Daoy (cell line): ENCODE data around the gene NFIA. TPM values are rescaled to one million over a fixed set of nuclear protein-coding genes. Genes with fewer than 3 reads are reported as not detected.
A peak's percentile ranks its signal among the peaks of the same experiment; 100 is the strongest.

ENCODE experiments used
- DNase-seq: peaks from one replicate; pipeline ENCODE4 v3.0.0-alpha.2; 2015; ENCODE audit warnings: low read depth
- total RNA-seq: library from RNA; depleted of rRNA; stranded (reverse); fragments of >200 nt; shearing (Covaris generic); gene quantifications from 2 replicates; pipeline ENCODE4 v1.2.3, GENCODE V29; 2014

The NFIA gene
- total RNA-seq, 1 experiment from 2014 or later = 5.0 TPM

DNA sequence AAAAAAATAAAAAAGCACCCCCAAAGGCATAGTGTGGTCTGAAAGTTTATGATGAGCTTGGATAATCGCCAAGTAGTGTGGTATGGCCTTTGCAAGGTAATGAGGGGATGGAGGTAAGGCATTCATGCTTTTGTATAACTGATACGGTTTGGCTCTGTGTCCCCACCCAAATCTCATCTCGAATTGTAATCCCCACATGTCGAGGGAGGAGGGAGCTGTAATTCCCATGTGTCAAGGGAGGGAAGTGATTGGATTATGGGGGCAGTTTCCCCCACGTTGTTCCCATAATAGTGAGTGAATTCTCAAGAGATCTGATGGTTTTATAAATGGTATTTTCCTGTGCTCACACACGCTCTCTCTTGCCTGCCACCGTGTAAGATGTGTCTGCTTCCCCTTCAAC lies 215.5 kb downstream of the NFIA start:
- DNase-seq = no peak

DNA sequence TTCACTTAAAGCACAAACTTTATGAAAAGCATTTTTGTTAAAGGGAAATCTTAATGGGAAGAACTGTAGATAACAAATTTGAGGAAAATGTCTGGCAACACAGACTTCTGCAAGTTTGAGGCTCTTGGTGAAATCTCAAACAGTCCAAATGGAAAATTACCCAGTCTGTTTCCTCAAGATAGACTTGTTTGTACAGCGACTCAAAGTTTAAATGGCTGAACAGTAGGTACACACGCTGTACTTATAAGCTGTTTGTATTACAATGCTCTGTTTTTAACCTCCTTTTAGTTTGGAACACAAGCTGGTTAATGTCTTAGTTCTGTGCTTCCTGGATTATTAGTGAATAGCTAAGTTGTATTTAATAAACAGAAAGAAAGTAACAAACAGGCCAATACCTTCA lies 217.1 kb downstream of the NFIA start:
- no peak for DNase-seq

DNA sequence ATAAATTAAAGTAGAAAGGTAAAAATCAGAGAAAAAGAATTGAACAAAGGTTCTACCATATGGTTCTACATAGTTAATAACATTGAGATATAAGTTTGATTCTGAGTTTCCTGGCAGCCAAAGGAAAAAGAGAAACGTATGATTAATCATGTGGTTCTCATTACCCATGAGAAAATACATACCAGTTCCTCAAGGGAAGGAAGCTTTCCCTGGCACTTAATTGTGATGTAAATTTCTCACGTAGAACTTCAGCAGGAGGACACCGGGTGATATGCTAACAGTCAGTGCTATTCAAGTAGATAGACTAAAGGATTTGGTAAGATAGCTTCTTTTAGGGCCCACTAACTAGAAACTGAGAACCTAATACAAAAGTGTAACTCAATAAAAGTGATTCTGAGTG lies 218.5 kb downstream of the NFIA start:
- DNase-seq = no peak

DNA sequence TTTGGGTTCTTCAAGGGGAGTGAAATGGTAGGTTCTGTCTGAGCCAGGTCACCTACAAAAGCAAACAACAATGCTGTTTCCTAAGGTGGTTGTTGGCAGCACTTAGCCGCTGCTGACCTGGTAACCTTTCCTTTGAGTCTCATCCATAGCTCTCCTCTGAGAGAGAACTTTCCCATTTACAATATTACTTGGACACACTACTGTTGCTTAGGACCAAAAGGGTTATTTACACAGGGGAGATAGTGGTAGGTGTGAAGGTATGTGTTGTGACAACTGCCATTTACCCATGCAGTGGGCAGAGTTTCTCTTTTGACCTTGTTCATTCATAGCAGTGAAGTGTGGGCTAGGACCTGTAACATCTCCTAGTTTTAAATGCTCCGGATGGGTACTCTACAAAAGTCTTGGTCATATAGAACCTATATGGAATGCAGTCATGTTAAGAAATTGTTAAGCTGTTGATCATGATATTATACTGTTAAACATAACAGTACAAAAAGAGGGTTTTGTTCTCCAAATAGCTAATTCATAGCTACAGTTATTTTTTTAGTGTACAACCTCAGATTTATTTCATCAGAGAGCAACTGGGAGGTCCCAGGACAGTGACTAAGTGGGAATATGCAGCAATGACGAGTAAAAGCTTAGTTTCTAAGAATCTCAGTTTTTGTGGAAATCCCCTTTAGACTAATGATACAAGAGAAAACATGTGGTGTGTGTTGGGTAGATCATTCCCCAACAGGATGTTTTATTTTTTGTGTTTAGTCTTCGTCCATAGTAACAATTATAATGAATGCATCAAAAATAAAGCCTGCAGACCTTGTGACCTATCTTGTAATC lies 219.7 kb downstream of the NFIA start:
- peak; percentile 13 for DNase-seq

DNA sequence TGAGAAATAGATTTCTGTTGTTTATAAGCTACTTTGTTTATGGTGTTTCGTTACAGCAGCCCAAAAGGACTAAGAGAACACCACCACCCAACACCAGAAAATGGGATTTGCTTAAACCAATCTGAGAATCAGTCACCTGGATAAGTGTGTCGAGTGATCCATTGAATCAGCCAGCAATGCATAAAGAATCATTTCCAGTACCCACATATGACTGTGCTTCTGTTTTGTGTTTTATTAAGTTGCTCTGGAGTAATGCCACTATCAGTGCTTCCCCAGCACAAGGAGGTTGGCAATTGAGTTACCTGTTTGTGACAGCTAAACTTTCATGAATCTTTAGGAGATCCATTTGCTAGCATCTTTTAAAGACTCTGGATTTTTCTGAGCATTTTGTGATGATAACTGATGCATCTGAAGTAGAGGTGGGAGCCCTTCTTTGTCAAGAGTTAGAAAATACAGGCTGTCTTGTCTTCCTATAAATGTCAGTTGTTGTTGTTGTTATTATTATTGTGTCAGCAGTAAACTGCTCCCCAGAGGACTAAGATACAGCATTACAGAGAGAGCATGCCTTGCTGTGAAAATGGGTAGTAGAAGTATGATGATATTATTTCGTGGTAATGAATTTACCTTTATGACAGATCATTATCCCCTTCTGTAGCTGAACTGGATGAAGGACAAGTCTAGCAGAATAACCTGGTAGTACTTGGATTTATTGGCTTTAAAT lies 225.2 kb downstream of the NFIA start:
- no peak for DNase-seq

DNA sequence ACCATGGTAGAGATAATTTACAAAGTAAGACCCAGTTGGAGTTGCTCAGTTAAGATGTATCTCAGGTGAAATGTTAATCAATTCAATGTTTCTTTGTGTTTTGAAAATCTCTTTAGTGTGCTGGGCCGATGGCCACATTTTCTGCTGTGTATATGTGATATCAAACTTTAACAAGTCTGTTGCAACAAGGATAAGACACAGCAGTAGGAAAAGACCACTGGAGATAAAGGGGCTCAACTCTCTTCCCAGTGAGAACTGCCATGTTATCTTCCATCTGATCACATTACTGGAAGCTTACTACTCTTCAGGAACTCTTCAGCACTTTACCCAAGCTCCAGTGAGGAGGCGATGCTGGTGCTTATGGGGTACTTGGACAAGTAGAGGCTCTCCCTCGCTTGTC lies 227.7 kb downstream of the NFIA start:
- DNase-seq = no peak

DNA sequence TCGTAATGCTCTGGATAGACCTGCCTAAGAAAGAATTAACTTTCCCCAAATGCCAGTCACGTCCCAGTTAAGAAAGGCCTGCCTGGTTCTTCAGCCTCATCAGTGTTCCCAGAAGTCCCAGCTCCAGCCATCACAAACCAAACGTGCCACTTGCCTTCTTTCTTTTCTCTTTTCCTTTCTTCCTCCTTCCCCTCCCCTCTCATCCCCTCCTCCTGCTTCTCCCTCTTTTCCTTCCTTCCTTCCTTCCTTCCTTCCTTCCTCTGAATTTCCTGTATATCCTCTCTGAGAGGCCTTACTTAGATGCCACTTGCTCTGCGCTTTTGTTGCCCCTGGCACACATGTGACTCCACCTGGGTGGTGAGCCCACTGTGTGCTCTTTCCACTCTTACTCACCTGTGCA lies 228.2 kb downstream of the NFIA start:
- no peak for DNase-seq

DNA sequence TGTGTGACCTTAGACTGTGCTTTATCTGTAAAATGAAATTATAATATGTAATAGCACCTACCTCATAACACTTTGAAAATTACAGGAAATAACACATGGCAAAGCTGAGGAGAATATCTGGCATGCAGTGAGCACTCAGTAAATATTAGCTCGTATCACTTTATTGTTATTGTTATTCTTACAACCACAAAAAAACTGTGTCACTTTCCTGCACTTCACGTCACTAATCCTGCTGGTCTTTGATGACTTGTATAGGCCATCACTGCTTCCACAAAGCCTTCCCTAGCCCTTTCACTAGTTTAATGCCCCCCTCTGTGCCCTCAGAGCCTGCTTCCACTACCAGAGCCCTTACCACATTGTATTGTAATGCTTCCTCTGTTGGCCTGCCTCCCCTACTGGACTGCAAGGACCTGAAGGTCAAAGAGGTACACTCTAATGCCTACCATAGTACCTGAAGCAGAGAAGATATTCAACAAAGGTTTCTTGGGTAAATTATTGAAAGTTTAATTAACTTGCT lies 231.6 kb downstream of the NFIA start:
- no peak for DNase-seq

DNA sequence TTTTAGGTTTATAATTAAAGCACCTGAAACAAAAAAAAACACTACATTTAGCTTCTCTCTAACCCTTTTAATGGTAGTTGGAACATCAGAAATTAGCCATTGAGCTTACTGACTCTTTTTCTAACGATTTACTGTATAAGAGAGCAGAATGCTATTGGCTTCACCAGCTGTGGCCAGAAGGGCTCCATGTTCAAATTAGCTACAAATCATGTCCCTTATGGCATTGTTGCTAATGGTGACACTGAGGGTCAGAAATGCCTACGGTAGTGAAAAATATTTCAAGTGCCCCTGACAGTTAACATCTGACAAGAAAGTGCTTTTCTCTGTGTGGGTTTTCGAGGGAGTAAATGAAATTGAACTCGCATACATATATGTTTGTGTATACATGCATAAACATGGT lies 232.7 kb downstream of the NFIA start:
- no peak for DNase-seq

DNA sequence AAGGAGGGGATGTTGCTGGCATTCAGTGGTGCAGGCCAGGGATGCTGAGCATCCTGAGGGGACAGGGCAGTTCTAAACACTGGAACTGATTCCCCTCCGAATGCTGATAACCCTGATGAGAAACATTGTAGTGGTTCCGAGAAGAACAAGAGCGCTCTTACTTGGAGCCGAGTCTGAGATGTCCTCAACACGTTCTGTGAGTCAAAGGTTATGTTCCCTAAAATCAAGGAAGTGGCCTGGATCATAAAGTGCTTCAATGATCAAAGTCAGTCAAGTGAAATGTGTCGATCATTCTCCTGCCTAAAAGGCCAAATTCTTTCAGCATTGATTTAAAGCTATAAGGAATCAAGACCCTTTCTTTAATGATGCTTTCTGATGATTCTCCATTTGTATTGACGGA lies 234.1 kb downstream of the NFIA start:
- no peak for DNase-seq

DNA sequence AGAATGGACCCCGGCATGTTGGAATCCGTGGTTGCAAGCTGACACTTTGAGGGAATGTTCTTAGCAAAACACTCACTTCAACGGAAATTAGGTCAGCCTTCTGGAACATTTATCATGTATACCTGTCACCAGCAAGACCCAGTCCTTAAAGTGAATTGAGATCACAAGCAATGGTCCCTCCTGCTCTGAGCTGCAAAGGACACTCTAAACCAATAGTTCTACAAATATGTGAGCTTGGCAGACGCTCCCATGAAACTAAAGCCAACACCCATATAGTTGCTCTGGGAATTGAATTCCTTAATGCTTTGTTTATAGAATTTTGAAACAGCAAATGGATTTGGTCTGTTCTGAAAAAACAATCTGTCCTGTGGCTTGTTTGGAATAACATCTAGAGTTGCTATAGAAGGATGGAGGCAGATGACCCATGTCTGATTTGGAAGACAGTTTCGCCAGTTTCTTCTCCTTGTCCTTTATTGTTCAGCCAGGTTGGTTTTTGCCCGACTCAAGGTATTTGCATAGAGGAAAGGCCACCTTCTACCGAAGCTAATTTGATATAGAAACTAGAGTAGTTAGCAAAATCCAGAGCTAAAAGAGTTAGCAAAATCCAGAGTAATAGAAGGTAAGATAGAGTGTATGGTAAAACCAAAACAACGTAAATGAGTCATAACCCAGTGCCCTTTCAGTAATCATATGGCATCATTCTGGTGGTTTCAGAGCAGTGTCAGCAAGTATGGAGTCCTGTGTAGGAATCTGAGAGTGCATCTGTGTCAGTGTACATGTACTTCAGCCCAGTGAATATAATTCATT lies 236.2 kb downstream of the NFIA start:
- peak; percentile 71 for DNase-seq

DNA sequence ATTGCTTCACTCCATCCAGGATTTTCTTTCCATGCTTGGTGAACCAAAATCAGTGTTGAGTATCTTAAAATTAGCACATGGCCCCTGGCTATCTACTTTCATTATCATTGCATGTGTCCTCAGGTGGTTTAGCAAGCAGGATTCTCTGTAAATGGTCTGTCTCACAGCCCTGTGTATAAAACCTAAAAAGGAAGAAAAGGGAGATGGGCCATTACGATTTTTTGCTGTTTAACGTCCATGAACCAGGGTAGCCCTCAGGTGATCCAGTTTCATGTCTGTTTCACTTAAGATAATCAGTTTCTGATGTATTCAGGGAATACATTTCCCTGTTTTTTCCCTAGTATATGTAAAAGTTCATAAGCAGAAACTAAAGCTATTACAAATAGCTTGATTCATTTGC lies 238.2 kb downstream of the NFIA start:
- no peak for DNase-seq

DNA sequence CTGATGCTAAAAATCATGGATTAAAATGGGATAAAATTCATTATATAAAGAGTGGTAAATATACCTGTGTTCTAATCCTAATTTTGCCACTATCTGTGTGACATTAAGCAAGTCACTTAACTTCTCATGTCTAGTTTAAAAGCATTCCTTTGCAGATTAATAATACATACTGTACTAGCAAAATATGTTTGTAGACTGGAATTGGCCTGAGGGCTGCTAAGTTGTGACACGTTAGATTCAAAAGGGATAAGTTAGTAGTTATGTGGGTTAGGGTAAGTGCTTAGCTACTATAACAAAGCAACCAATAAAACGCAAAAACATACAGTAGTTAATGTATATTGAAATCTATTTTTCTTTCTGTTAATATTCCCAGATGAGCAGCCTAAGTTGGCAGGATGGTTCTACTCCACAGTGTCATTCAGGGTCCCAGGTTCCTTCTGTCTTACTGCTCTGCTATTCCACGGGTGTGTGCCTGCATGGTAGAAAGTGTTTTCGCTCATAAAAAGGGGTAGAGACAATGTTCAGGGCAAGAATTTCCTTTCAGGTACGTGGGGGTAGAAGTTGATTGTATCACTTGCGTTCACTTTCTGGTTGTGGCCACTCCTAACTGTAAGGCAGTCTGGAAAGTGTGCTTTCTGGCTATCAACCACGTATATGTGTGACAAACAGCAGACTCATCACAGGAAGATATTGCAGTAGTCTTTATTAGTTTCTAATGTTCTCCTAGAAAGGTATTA lies 239.8 kb downstream of the NFIA start:
- no peak for DNase-seq

DNA sequence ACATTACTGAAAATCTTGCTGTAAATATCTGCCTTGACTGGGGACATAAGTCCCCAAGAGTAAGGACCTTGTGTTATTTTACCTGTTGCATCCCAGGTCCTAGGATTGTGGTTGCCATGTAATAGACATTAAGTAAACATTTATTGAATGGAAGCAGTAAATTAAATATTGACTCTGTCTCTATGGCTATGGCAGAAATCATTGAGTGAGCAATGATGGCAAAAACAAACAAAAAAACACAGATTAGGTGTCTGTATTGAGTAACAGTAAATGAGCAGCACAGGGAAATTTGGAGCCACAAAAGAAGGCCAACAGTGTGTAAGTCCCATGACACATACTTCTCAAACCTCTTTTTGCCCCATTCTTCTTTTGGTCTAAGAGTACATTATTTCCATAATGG lies 240.4 kb downstream of the NFIA start:
- DNase-seq = no peak

DNA sequence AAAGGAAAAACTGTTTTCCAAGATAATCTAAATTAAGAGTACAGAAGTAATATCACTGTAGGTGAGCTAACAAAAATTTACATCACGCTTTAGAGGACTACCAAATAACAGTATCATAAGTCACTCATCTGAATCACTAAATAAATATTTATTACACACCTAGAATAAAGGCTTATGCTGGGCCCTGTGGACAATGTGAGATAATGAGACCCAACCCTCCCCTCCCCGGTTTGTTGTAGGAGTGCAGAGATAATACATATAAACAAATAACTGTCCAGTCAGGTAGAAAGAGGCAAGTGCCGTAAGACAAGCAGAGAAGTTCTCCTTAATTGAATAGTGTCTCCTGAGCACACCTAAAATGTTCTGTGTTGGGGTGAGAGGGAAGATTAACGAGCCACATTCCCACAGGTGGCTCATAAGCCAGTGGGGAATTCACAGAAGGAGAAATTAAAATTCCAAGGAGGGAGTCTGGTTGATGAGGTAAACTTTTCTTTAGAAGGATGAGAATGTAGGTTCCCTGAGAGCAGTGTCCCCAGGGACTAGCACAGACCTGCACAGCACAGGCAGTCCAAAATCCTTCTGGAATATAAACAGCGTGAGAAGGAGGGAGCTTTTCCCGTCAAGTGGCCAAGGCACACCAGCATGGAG lies 241.4 kb downstream of the NFIA start:
- no peak for DNase-seq

DNA sequence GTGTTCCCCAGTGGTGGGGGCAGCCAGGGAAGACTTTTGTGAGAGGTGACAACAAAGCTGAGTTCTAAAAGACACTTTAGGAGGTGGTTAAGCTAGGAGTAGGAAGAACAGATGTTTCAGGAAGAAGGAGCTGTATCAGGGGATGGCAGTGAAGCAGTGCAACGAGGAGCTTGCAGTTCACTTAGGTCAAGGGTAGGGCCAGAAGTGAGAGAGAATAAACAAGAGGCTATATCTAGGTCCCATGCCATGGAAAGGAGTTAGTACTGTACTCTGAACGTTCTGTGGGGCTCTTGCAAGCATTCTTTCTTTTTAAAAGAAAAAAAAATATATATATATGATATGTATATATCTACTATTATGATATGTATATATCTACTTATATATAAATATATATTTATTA lies 244.4 kb downstream of the NFIA start:
- DNase-seq = no peak

DNA sequence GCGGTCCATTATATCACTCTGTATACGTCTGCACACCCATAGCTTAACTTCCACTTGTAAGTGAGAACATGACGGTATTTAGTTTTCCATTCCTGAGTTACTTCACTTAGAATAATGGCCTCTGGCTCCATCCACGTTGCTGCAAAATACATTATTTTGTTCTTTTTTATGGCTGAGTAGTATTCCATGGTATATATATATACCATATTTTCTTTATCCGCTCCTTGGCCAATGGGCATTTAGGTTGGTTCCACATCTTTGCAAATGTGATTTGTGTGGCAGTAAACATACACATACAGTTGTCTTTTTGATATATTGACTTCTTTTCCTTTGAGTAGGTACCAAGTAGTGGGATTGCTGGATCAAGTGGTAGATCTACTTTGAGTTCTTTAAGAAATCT lies 245.1 kb downstream of the NFIA start:
- no peak for DNase-seq

DNA sequence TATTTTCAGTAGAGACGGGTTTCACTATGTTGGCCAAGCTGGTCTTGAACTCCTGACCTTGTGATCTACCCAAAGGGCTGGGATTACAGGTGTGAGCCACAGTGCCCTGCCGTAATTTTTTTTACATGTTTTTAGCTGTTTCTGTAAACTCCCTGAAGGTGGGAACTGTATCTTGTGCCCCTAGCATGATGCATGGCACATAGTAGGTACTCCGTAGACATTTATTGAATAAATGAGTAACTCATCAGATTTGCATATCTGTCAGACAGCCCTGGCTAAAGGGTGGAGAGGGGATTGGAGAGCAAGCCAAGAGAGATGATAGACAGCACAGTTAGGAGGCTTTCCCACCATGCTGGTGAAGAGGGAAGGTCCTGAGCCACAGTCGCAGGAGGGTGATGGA lies 247.2 kb downstream of the NFIA start:
- no peak for DNase-seq

DNA sequence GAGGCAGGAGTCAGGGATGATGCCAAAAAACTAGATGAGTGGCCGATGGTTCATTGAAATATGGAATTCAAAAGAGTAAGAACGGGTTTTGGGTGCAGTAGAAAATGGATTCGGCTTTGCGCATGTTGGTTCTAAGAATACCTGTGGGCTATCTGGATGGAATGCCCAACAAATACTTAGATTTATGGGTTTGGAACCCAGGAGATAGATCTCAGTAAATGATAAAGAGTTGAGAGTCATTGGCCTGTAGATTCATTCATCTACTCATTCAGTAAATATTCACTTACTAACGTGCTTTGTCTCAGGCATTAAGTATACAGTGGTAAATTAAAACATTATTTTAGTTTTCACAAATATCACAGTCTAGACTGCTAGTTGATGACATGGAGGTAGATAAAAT lies 247.7 kb downstream of the NFIA start:
- DNase-seq = no peak

DNA sequence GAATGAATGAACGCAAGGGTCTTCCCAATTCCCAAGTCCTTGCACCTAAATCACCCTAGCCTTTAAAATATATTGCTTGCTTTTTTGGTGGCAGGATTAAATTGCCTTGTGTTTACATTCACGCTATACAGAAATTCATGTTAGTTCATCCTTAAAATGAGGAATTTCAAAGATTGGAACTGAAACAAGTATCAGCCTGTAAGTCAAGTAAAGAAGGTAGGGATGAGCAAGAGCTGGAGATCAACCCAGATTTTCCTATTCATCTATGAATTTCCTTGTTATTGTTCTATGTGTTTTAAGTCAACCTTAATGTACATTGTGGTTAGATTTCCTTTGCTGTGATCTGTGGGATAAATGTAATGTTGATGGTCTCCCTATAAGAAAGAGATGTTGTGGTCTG lies 248.2 kb downstream of the NFIA start:
- DNase-seq = no peak

DNA sequence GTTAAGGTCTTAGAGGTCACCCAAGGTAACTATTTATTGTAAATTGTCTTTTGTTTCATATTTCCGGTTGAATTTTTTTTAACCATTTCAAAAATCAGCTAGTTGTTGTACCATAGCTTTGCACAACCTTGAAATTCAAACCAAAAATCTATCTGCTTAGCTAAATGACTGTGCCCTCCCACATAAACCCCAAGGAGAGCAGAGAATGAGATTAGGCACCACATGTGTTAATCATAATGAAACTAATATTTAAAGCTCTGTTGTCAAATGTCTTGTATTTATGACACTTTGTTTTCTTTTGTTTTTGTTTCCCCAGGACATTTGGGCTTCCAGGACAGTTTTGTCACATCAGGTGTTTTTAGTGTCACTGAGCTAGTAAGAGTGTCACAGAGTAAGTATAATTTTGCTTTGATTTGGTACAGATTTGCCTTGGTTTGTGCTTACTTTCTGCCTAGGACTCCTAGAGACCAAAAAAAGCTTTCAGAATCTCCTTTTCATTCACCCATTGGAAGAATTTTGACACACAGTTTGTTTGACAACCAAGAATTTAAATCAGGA lies 249.9 kb downstream of the NFIA start:
- DNase-seq = no peak
